GM18499 (cell line): ENCODE measurements around the gene IPP.
"Not testable (repeated sequence)": the region's sequence is repeated elsewhere in the genome, so short reads cannot be mapped to it uniquely, and the experiment has no call there.

Source experiments
- ATAC-seq: cut with Tn5 transposase; IDR thresholded peaks from one replicate; pipeline ENCODE4 v1.9.1; 2021; ENCODE audit warnings: moderate number of reproducible peaks; ENCODE audit not compliant: insufficient read depth, unreplicated experiment

IPP gene

GRCh38 chr1:45750298-45751038 is at the start of gene IPP:
Gene IPP (minus strand): TSS chr1:45750653. CDS start chr1:45746411, 4,242 bp downstream.
- peak; percentile 63 for ATAC-seq

GRCh38 chr1:45796946-45797345 is 46.5 kb upstream of the IPP start:
- ATAC-seq, result no peak

DNA sequence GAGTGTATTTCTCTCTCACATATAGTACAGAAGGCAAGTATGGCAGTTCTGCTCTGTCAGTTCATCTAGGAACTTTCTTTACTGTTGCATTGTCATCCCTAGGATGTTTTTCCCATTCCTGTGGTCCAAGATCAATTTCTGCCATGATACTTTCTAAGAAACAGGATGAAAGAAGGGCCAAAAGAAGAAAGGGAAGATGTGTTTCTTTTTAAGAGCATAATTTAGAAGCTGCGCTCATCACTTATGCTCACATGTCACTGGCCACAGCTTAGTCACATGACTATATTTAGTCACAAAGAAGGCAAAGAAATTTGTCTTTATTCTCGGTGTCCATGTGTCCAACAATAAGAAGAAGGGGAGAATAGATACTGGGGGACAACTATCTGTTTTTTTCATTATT is 45.9 kb upstream of the IPP start:
- ATAC-seq, result no peak

GRCh38 chr1:45793942-45794604 is 43.6 kb upstream of the IPP start:
- ATAC-seq, result no peak

DNA sequence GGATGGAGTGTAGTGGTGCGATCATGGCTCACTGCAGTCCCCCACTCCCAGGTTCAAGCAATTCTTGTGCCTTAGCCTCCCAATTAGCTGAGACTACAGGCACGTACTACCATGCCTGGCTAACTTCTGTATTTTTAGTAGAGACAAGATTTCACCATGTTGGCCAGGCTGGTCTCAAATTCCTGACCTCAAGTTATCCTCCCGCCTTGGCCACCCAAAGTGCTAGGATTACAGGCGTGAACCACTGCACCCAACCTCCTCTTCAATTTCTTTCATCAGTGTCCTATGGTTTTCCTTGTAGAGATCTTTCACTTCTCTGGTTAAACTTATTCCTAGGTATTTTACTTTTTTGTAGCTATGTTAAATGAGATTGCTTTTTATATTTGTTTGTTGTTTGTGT is 42.3 kb upstream of the IPP start:
- ATAC-seq, result no peak

GRCh38 chr1:45789601-45790000 is 39.1 kb upstream of the IPP start:
- ATAC-seq, result no peak

DNA sequence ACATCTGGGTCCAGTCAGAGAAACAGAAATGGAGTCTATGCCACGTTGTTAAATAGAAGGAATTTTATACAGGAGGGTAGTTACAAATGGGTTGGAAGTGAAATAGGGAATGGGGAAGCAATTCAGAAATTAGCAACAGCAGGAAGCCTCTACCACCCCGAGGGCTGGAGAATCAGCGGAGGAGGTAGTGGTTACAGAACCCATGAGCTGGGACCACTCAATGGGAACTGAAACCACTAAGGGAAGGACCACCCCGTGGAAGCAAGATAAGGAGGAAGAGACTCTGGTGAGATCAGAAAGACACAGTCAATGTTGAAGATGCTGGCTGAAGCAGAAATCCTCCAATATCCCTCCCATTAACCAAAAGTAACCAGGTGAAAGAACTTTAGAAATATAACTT is 37.5 kb upstream of the IPP start:
- no peak for ATAC-seq

- ATAC-seq, result no peak
These were observed 35.1 kb upstream of the IPP start for GRCh38 chr1:45785583-45785982.

DNA sequence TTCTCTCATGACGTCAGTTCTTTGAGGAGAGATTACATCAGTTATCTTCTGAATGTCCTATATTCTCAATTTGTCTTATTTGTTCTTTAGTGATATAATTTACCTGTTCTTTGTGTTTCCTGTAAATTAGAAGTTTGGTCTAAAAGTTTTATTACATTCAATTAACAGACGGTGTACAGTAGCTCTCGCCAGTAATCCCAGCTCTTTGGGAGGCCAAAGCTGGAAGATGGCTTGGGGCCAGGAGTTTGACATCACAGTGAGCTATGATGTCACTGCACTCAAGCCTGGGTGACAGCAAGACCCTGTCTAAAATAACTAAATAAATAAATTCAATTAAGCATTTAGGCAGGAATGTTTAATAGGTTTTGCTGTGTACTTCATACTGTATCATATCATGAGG is 25.3 kb upstream of the IPP start:
- no peak for ATAC-seq

GRCh38 chr1:45772971-45773370 is 22.5 kb upstream of the IPP start:
- no peak for ATAC-seq

GRCh38 chr1:45769261-45769932 is 18.9 kb upstream of the IPP start:
- ATAC-seq, result no peak

- no peak for ATAC-seq
These were observed 16.6 kb upstream of the IPP start for GRCh38 chr1:45767035-45767434.

- no peak for ATAC-seq
These were observed 15.7 kb upstream of the IPP start for GRCh38 chr1:45765999-45766792.

- no peak for ATAC-seq
These were observed 11.8 kb upstream of the IPP start for GRCh38 chr1:45762291-45762690.

DNA sequence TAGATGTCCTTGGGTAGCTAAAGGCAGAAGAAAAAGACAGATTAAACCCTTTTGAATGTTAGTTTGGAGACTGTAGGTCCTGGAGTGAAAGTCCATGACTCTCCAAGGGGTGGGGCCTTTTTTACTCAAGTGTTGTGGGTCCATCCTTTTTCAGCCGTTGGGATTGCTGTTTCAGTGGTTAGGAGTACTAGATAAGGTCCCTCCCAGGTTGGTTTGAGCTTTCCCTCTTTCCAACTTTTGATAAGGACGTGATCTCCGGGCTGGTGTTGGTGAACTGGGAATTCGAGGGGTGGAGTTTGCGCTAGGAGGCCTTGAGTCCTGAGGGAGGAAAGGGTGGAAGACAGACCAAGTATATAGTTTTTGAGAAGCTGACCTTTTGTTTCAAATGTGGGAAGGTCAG is 5.2 kb upstream of the IPP start:
- ATAC-seq, result no peak

GRCh38 chr1:45753248-45754037 is 3.0 kb upstream of the IPP start:
- no peak for ATAC-seq

- ATAC-seq, result no peak
These were observed 2.1 kb upstream of the IPP start for GRCh38 chr1:45752441-45753052.

DNA sequence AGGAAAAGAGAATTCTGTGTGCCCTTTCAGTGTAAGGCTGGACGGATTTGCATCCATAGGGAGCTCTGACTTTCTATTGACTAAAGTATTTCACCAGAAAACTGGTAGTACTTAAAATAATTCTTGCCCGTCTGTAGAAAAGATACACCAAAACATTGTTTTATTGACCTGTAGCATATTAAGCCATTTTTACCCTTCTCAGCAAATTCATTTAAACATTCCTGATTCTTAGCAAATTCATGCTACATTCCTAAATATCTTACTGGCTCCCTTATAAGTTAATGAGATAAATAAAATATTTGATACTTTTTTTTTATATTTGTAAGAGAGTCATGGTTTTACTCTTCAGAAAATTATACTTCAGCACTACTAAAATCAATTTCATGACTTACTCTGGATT is 1.6 kb upstream of the IPP start:
- ATAC-seq, result no peak

DNA sequence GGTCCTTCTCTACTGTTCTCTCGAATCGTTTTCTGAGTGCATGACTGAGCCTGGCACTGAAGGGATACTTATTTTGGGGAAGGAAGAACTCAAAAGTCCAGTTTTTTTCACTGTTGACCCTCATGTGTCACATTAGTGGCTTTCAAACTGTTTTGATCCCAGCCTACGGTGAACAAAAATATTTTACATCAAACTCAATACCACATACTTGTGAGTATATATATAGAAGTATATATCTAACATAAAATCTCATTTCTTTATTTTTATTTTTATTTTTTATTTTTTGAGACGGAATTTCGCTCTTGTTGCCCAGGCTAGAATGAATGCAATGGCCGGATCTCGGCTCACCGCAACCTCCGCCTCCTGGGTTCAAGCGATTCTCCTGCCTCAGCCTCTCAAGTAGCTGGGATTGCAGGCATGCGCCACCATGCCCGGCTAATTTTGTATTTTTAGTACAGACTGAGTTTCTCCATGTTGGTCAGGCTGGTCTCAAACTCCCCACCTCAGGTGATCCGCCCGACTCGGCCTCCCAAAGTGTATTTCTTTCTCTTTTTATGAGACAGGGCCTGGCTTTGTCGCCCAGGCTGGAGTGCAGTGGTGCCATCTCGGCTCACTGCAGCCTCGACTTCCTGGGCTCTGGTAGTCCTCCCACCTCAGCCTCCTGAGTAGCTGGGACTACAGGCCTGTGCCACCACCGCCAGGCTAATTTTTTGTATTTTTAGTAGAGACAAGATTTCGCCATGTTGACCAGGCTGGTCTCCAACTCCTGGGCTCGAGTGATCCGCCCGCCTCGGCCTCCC is 786 bp upstream of the IPP start:
- ATAC-seq, result not testable (repeated sequence)
